Medulla oblongata (tissue), 1 donor: ENCODE measurements around the gene SET.

ENCODE experiments used
- DNase-seq: peaks from one replicate; pipeline ENCODE4 v3.0.0-alpha.2; 2015; ENCODE audit errors: extremely low spot score

The SET gene

DNA sequence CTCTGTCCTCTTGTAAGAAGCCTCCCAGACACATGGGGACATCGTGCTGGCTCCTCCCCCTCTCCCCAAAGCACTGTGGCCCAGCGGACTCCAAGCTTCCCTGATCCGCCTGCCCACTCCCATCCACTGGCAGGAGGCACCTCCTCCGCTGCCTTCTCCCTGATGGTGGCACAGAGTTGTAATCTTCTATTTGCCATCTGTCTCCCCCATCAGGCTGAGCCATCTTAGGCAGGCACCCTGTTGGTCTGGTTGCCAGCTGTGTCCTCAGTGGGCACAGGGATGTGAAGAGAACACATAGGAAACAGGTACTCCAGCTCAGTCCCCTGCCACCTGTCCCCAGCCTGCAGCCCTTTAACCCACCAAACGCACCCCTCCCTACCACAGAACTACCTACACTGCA, 40.3 kb downstream of the SET start:
- DNase-seq, result no peak

DNA sequence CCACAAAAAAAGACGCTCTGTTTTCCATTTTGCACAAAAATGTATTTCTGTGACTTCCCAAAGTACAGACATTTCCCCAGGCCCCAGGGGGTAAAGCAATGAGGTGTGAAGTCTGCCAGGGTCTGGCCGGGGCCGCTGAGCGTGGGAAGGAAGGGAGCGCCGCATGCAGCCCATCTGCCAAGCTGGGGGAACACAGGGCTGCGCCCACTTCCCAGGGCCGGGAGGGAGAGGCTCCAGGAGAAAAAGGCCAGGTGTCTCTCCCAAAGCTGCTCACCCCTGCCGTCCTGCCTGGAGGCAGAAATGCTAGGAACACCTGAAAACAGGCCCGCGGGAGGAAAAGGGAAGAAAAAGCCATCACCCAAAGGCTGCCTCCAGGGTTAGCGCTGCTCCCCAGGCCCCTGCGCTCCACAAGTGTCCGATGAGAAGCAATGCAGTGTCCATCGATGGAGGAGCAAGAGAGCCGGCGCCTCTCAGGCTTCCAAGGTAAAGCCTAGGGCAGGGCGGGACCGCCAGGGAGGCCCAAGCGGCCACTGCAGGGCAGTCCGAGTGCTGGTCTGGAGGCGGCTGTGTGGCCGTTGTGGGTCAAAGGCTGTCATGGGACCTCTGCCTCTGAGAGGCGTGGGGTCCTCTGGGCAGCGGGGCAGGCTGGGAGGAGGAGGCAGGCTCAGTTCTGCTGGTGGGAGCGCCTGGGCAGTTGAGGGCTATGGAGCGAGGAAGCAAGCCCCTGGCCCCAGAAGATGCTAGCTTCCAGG, 40.9 kb downstream of the SET start:
- no peak for DNase-seq

GRCh38 chr9:128731093-128731492, 42.1 kb downstream of the SET start:
- DNase-seq, result no peak

DNA sequence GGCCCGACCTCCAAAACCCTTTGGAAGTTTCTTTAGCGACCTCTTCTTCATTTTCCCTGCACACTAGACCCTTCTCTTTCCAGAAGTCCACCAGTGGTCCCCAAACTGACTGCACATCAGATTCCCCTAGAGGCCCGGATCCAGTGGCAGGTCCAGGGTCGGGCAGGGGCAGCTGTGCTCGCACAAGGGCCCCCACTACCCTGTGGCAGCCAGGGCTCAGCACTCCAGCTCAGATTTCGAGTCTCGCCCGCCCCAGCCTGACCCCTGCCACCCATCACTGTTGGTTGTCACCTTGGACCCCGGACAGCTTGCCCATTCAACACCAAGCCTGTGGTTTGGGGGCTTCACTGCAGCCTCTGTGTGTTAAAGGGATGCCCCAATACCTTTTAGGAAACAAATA, 42.7 kb downstream of the SET start:
- DNase-seq, result no peak

DNA sequence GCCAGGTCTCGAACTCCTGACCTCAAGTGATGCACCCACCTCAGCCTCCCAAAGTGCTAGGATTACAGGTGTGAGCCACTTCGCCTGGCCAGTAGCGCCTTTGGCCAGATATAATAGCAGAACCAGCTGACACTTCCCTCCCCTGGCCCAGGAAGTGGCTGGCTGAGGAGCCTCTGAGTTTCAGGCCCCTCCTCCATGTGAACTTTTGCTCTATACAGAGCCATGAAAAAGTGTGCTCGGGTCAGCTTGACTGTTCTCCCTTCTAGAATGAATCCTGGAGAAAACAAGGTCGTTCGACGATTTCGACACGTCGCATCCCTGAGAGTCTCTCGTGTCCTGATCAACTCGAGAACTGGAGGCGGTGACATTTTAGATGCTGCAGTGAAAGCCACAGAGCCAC, 43.6 kb downstream of the SET start:
- no peak for DNase-seq

GRCh38 chr9:128733256-128733655, 44.2 kb downstream of the SET start:
- DNase-seq, result peak; percentile 71

GRCh38 chr9:128735373-128735772, 46.4 kb downstream of the SET start:
- no peak for DNase-seq

- DNase-seq, result no peak
These were observed 53.4 kb downstream of the SET start for GRCh38 chr9:128742401-128742800.

DNA sequence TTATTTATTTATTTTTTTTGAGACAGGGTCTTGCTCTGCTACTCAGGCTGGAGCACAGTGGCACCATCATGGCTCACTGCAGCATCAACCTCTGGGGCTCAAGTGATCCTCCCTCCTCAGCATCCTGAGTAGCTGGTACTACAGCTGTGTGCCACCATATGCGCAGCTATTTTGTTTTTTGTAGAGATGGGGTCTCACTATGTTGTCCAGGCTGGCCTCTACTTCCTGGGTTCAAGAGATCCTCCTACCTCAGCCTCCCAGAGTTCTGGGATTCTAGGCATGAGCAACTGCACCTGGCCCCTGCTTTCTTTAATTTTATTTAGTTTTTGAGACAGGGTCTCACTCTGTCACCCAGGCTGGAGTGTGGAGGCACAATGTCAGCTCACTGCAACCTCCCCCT, 54.4 kb downstream of the SET start:
- DNase-seq, result no peak
